GM18498 (cell line): ENCODE data around the gene DHCR24.
"Not testable (repeated sequence)": the region's sequence is repeated elsewhere in the genome, so short reads cannot be mapped to it uniquely, and the experiment has no call there.

Source experiments
- ATAC-seq: cut with Tn5 transposase; IDR thresholded peaks from one replicate; pipeline ENCODE4 v1.9.1; 2021; ENCODE audit warnings: mild to moderate bottlenecking, moderate library complexity; ENCODE audit not compliant: unreplicated experiment

The DHCR24 gene

DNA sequence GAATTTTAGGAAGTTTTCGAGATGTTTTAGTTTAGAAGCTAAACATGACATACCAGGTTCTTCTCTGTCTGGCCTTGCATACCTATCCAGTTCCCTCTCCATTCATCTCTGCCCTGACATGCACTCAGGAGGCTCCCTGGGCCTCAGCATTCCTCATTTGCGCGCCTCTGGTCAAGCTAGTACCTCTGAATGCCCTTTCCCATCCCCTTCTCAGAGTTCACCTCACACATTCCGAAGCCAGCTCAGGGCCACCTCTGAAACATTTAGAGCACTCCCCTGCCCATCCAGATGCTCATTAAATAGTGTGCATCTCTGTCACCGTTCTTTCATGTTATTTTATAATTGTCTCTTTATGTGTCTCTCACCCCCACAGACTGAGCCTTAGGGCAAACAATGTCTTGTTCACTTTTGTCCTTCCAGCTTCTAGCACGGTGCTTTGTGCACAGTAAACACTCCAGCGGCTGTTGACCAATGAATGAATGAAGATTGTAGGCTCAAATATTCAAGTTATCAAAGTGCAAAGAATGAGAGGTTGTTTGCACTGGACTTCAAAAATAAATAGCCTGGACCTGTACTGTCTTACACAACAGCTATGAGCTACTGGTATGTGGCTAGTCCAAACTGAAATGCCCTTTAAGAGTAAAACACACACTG lies 1.2 kb upstream of the DHCR24 start:
- ATAC-seq = no peak

GRCh38 chr1:54887665-54888071 lies 673 bp upstream of the DHCR24 start:
- ATAC-seq = no peak

GRCh38 chr1:54885807-54886723 lies 930 bp downstream of the DHCR24 start:
- no peak for ATAC-seq

- ATAC-seq = no peak
Measured at GRCh38 chr1:54885237-54885679, 1.7 kb downstream of the DHCR24 start.

- no peak for ATAC-seq
Measured at GRCh38 chr1:54884768-54885167, 2.2 kb downstream of the DHCR24 start.

- no peak for ATAC-seq
Measured at GRCh38 chr1:54884135-54884586, 2.8 kb downstream of the DHCR24 start.

- no peak for ATAC-seq
Measured at GRCh38 chr1:54883349-54884102, 3.5 kb downstream of the DHCR24 start.

DNA sequence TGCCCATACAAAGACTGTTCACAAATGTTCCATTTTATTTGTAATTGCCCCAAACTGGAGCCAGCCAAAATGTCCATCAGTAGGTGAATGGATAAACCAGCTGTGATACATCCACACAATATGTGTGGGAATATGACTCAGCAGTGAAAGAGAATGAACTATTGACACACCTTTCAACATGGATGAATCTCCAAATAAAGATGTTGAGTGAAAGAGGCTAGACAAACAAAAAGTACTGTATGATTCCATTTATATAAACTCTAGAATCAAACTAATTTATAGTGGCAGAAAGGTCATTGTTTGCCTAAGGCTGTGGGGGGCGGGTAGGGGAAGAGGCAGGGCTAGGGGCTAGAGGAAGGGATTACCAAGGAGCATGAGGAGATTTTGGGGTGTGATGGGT lies 4.5 kb downstream of the DHCR24 start:
- no peak for ATAC-seq

DNA sequence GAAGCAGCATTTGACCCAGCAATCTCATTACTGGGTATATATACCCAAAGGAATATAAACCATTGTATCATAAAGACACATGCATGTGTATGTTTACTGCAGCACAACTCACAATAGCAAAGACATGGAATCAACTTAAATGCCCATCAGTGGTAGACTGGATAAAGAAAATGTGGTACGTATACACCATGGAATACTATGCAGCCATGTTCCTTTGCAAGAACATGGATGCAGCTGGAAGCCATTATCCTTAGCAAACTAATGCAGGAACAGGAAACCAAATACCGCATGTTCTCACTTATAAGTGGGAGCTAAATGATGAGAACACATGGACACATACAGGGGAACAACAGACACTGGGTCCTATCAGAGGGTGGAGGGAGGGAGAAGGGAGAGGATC lies 5.4 kb downstream of the DHCR24 start:
- not testable (repeated sequence) for ATAC-seq

- ATAC-seq = no peak
Measured at GRCh38 chr1:54879872-54880271, 7.1 kb downstream of the DHCR24 start.

DNA sequence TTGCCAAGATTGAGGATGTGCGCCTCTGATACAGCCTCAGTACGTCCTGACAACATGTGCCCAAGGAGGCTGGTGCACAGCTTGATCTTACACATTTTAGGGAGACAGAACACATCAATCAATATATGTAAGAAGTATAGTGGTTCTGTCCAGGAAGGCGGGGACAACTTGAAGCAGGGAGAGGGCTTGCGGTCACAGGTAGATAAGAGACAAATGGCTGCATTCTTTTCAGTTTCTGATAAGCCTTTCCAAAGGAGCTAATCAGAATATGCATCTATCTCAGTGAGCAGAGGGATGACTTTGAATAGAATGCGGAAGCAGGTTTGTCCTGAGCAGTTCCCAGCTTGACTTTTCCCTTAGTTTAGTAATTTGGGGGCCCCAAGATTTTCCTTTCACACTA lies 10.2 kb downstream of the DHCR24 start:
- ATAC-seq = no peak

- no peak for ATAC-seq
Measured at GRCh38 chr1:54875000-54875399, 12.0 kb downstream of the DHCR24 start.

DNA sequence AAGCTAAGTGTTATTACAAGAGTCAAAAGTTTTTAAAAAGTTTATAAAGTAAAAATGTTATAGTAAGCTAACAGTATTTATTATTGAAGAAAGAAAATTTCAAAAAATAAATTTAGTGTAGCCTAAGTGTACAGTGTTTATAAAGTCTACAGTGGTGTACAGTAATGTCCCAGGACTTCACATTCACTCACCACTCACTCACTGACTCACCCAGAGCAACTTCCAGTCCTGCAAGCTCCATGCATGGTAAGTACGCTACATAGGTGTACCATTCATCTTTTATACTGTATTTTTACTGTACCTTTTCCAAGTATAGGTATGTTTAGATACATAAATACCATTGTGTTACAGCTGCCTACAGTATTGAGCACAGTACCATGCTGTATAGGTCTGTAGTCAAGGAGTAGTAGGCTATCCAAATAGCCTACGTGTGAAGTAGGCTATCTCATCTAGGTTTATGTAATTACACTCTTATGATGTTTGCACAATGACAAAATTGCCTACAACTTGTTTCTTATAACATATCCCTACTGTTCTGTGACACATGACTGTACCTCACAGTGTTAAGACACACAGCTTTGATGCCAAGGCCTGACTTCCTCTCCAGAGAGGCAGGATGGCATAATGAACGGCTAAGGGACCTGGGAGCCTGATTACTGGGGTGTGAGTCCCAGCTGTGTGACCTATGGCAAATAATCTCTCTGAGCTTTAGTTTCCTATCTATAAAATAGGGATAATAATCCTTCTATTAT lies 12.7 kb downstream of the DHCR24 start:
- ATAC-seq = no peak

DNA sequence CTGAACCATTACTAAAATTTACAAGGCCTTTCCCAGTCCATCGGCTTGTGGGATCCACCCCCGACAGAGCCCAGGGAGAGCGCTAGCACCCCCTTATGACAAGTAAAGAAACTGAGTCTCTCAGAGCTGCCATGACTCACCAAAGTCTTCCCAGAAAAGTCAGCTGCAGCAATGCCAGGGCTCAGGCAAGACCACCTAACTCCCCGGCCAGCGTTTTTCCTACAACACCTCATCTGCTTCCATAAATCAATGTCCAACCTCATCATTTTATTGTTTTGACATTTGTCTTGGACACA lies 15.0 kb downstream of the DHCR24 start:
- no peak for ATAC-seq

- ATAC-seq = no peak
Measured at GRCh38 chr1:54871275-54872035, 15.5 kb downstream of the DHCR24 start.

- ATAC-seq = no peak
Measured at GRCh38 chr1:54870869-54871268, 16.1 kb downstream of the DHCR24 start.

DNA sequence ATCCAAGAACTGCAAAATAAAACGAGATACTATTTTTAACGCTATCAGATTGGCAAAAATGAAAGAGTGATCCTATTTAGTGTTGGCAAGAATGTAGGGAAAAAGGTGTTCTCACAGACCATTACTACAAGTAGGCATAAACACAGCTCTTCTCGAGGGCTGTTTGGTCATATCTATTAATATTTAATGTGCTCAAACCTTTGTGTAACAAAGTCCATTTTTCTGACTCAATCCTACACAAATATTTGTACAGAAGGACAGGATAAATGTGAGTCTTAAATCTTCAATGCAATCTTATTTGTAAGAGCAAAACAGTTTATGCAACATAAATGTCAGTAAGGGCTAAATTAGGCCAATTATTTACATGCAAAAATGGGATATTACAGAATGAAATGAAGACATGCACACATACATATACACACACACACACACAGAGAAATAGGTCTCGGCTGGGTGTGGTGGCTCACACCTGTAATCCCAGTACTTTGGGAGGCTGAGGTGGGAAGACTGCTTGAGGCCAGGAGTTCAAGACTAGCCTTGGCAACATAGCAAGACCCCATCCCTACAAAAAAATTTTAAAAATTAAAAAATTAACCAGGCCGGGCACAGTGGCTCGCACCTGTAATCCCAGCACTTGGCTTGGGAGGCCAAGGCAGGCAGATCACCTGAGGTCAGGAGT lies 17.7 kb downstream of the DHCR24 start:
- ATAC-seq = no peak

DNA sequence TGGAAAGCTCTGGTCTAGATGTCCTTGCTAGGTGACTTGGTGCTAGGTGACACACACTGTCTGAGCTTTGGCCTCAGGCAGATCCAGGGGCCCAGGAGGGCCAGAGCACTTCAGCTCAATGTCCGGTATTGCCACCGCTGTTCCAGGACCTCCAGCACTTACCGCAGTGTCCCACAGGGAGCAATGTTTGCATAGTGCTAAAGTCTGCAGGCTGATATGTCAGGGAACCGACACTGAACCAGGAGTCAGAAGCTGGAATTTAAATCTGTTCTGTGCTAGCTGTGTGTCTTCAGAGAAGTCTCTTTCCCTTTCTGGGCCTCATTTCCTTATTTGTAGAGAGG lies 19.3 kb downstream of the DHCR24 start:
- no peak for ATAC-seq

DNA sequence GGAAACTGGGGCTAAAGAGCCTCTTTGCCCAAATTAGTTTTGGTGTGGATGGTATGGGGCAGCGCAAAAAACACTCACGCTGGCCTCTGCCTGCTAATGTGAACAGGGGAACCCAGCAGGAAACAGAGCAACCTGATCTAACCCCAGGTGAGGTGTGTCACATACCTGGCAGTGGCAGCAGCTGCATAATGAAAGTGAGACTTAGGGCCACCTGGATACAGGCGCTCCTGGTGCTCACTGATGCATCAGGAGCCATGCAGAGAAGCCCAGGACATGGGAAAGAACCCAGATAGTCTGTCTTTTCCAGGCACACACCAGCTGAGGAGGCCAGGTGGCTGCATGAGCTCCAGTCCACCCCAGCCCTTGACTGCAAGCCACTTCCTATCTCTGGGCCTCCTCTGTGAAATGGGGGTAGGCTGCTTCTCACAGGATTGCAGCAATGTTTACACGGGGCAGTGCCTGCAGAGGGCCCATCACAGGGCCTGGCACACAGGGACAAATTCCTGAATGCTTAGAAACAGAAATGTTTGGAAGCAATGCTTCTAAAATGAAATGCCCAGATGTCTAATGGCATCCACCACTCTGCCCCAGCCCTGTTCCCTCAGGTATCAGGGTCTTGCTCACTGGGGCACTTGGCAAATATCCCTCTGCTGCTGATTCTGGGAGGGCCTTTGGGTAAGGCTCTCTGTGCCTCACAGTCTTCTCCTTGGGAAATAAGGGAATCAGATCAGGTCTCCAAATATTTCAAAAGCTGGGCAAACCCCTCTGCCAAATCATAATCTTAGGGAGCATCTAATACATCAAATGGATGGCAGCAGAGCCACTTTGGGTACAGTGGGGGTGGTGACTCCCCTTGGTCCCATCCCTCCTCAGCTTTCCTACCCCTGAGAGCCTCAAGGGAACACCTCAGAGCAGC lies 19.9 kb downstream of the DHCR24 start:
- no peak for ATAC-seq
